GM23248 (cell line): ENCODE data around the gene CCN6.

Experiments used
- EZH2 ChIP-seq: fragments of 200-600 bp; sonication (generic); IDR thresholded peaks from 2 replicates; pipeline ENCODE4 v1.6.1; 2018; ENCODE audit warnings: antibody characterized with exemption, mild to moderate bottlenecking; ENCODE audit not compliant: insufficient read depth, poor library complexity, severe bottlenecking
- EZH2phosphoT487 ChIP-seq: fragments of 200-600 bp; sonication (generic); IDR thresholded peaks from 2 replicates; pipeline ENCODE4 v1.6.1; 2018; ENCODE audit warnings: antibody characterized with exemption, moderate library complexity, mild to moderate bottlenecking, low read depth; ENCODE audit not compliant: insufficient read depth

DNA sequence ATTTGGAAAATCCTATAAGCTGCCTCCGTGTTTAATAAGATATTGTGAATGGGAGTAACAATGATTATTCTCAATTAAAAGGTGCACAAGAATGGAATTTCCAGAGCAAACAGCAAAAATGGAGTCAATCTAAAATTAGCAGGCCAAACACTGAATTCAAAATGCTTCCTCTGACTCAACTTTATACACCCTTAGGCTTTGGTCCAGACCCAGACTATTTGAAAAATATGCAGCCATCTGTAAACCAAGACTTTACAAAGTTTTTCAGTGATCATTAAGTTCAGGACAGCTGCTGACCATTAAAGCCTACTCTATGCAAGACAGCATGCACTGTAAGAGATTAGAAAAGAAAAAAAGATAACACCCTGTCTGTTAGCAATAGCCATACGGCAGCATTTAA lies 39.4 kb upstream of the CCN6 start:
- TF ChIP-seq EZH2 (no peak), EZH2phosphoT487 (no peak)
